Stimulated activated CD4-positive, alpha-beta T cell treated with anti-CD3 and anti-CD28 coated beads, Interleukin-15, amount 100 ng/mL, for 48 hours (primary cell): ENCODE data around the gene C10orf67.
"Not testable (repeated sequence)": the region's sequence is repeated elsewhere in the genome, so short reads cannot be mapped to it uniquely, and the experiment has no call there.

Experiments
- DNase-seq, 2 donors: peaks; one replicate each; pipeline ENCODE4 v3.0.0-alpha.2; 2020; ENCODE audit warnings: low read depth in 2 of 2

The C10orf67 gene

DNA sequence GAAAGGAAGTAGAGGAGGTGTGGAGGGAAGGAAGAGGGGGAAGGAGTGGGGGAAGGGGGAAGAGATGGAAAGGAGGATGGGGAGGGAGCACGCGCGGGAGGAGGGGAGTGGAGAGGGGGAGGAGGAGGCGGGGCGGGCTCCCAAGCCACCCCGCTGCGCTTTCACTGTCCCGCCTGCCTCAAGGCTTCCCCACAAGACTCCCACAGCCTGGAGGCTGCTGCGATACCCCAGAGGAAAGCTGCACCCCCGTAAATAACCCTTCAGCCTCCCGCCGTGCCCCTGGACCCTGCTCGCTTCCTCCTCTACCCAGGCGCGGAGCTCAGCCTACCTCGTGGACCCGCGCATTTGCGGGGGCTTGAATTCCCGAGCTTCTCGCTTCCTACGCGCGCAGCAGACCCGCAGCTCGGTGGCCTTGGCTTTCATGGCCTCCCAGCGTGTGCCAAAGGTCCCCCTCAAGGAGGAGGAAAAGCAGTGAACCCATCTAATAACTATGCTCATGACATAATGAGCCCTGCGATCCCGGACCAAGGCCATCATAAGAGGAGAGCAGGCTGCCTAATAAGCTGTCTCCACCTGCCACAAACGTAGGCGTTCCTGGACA lies at the start of gene C10orf67:
Gene C10orf67, minus strand, starts transcription at position 557 of the 601 bp plus-strand sequence. Its CDS starts 23 bp downstream, at position 534.
- no peak for DNase-seq

DNA sequence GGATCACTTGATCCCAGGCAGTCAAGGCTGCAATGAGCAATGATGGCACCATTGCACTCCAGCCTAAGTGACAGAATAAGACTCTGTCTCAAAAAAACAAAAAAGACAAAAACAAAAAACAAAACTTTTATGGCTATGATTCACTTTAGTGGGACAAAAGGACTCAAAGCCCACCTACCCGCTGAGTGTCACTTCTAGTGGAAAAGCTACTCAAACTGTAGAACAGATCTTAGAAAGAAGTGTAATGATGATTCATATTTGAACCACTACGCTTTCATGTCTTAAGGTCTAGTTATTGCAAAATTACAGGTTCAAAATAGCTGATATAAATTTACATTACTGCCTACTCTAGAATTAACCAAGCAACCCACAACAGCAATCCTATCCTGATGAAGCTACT lies 47.2 kb upstream of the C10orf67 start:
- DNase-seq, result peak; percentile 7

DNA sequence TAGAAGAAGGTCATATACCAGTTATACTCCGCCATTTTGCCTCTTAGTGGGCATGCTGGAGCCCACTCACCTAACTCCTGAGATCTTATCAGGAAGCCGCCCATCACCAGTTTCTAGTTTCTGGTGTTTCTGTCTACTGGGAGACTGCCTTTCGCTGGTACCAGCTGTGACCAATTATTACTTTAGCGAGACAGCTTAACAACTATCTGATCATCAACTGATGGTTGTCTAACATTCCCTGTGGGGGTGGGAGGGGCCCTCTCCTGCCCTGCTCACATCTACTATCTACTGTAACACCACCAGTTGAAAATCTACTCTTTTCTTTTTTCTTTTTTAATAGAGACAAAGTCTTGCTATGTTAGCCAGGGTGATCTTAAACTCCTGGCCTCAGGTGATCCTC lies 46.2 kb upstream of the C10orf67 start:
- DNase-seq, result no peak

DNA sequence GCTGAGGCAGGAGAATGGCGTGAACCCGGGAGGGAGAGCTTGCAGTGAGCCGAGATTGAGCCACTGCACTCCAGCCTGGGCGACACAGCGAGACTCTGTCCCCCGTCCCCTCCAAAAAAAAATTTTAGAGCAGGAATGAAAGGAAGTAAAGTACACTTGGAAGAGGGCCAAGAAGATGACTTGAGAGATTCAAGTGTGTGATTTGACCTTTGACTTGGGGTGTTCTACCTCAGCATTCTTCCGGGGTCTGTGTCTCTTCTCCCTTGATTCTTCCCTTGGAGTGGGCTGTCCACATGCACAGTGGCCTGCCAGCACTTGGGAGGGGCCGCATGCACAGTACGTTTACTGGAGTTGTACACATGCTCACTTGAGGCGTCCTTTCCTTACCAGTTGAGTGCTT lies 45.8 kb upstream of the C10orf67 start:
- not testable (repeated sequence) for DNase-seq

DNA sequence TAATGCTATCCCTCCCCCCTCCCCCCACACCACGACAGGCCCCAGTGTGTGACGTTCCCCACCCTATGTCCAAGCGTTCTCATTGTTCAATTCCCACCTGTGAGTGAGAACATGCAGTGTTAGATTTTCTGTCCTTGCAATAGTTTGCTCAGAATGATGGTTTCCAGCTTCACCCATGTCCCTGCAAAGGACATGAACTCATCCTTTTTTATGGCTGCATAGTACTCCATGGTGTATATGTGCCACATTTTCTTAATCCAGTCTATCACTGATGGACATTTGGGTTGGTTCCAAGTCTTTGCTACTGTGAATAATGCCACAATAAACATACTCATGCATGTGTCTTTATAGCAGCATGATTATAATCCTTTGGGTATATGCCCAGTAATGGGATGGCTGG lies 42.9 kb upstream of the C10orf67 start:
- not testable (repeated sequence) for DNase-seq

DNA sequence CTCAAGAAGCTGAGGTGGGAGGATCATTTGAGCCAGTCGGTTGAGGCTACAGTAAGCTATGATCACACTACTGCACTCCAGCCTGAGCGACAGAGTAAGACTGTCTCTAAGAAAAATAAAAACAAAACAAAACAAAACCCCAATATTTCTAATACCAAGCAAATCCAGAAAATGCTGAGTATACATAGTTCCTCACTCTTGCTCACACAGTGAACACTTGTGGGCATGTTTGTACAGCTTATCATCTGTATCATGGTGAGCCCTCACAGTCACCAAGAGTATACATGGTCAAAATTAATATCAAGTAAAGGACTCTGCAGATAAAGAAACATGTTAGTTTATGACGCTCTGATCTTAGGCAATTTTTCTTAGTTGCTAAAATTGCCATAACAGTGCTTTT lies 41.5 kb upstream of the C10orf67 start:
- DNase-seq, result no peak

DNA sequence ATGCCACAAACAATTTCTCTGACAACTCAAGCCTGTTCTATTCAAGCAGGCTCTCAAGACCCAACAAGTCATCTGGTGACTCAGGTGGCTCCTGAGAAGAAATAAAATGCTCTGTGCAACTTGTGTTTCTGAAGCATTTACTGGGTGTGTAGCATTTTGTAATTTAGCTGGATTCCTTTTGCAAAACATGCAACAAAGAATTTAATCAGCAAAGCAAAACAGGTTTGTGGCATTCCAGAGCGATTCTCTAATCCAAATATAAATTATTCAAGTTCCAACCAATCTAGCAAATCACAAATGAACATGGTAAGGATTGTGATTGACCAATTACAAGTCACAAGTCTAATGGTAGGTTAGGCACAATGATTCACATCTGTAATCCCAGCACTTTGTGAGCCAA lies 39.8 kb upstream of the C10orf67 start:
- DNase-seq, result no peak

DNA sequence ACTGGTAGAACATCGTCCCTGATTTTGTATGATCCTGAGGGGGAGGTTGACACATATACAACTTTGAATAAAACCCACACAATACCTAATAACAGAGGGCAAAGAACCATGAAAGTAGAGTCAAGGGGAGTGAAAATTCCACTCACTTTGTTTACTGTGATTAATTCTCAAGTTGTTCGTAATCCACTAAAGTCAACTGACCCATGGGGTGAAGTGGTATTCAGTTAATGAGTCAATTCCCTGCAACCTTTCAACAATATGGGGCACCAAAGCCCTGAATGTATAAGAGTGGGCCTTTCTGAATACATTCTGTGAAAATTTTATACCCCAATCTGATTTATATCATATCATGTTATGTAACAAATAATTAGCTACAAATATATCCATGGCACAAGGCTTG lies 39.0 kb upstream of the C10orf67 start:
- no peak for DNase-seq

DNA sequence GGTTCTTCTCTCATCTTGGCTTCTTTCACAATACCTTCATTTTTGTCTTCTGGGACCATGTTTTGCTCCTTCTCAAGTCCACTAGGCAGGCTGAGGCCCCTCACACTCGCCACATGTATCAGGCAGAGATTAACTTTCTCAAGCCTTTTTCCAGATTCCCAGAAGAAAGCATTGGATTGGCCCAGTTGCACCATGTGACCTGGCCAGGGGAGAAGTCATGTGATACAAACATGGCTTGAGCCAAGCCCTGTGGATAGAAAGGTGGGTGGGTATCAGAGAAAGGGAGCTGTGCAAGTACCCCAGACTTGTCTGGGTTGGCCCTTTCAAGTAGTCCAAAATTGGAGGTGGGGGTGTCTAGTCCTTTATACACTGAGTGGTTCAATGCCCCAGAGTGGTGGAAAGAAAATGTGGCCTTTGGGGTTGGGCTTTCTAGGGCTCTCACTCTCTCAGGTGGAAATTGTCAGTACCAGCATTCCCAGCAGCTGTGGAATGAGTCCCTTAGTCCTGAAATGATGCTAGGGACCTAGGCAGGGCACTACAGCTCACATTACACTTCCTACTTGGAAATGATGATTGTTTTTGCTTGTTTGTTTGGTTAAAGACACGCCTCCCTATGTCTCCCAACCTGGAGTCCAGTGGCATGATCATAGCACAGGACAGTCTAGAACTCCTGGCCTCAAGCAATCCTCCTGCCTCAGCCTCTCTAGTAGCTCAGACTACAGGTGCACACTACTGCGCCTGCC lies 36.9 kb upstream of the C10orf67 start:
- DNase-seq, result no peak

DNA sequence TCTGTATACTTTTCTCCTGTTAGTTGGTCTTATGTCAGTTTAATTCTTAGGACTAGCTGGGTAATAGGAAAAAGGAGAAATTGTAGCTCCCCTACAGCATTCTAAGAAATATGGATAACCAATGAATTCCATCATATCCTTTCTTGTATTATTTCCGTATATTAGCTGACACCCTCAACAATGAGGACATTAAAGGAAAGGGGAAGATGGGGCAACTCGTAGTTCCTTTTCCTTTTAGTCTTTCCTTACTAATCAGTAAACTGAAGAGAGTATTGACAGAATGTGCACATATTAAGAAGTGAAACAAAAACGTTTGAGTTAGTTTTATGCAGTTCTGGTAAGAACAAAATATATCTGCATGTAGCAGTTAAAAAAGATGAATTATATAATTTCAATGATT lies 35.1 kb upstream of the C10orf67 start:
- no peak for DNase-seq

DNA sequence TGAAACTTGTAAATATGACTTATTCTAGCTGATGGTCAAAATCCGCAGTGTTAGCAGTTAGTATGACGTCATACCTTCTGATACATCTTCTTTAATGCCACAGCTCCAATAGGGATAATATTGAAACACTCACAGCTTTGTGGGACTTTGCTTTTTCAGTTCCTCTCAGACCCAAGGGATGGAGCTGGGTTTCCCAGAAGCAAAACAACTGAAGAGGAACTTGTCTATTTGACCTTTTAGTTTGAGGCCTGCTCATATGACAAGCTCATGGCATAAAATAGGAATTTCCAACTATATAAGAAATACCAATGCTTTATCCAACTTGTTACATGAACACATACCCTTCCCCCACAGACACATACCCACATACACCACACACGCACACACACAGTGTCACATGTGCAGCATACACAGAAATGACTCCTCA lies 31.6 kb upstream of the C10orf67 start:
- DNase-seq, result no peak

DNA sequence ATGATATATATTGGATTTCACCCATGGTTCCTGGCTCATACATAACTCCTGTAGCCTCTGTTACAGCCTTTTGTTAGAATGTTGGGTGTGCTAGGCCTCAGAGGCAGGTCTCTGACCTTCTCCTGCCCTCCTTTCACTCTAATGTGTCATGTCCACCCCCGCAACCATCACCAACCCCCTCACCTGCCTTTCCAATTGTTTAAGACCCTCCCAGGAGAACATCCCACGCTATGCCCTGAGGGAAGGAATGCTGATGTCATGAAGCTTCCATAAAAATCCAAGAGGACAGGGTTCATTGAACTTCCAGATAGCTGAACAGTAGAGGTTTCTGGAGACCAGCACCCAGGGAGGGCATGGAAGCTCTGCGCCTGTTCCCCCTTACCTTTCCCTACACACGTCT lies 30.8 kb upstream of the C10orf67 start:
- DNase-seq, result no peak

DNA sequence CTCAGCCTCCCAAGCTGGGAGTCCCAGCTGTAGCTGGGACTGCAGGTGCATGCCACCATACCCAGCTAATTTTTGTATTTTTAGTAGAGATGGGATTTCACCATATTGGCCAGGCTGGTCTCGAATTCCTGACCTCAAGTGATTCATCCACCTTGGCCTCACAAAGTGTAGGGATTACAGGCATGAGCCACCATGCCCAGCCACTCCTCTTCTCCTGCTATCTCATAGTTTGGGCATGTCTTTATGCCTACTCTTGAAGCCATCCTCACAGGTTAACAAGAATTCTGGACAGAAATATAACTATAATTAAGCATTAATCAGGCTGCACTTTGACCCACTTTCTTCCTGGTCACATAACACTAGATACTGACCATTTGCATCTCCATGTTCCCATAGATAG lies 28.6 kb upstream of the C10orf67 start:
- no peak for DNase-seq

DNA sequence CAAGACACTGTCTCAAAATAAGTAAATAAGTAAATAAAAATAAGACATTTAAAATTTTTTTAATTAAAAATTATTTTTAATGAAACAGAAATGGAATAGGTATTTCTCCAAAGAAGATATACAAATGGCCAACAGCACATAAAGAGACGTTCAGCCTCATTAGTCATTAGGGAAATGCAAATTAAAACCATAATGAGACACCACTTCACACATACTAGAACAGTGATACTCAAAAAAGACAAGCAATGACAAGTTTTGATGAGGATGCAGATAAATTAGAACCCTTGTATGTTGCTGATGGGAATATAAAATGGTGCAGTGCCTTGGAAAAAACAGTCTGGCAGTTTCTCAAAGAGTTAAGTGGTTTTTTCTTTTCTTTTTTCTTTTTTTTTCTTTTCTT lies 26.5 kb upstream of the C10orf67 start:
- no peak for DNase-seq

DNA sequence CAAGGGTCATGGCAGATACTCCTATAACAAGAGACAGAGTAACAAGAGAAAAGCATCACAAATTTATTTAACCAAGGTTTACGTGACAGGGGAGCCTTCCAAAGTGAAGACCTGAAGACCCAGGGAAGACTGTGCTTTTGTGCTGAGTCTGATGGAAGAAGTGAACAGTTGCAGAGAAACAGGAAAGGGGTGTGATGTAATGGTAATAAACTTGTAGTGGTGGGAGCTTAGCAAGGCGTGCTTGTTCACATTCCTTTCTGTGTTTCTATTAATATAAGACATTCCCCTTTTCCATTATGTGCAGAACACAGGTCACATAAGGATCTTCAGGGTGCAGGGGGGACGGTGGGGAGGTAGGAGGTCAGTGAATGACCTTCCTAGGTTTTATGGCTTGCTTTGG lies 25.5 kb upstream of the C10orf67 start:
- no peak for DNase-seq

DNA sequence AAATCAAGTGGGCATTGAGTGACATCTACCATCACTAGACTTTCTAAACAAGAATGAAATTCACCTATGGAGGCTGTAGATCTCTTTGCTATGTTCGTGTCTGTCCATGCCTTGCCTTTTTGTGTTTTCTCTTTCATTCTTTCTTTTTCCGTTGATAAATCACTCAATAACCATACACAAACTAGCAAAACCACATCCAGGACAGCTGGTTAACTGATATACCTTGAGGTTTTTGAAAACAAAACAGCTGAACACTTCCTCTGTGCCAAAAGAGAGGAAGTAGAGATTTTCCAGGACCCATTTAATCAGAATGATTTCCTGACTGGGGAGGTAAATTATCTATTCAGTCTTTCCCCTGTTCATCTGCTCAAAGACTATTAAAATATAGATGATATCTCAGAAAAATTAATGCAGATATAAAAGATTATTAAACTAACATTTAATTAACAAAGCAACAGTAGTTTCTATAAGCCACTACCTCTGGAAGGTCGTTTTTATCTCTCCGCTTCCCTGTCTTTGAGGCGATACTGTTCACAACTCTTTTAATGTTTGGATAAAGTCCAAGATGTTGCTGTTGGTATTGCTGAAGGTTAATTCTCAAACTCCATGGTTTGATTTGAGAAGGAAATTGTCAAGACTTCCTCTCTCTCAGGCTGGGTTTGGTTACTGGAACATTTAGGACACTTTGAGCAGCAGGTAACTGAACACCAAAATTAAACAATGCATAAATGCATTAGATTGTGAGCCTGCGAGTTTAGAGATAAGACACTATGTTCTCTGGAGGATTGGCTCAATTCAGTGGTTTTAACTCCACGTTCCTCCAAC lies 24.4 kb upstream of the C10orf67 start:
- no peak for DNase-seq

DNA sequence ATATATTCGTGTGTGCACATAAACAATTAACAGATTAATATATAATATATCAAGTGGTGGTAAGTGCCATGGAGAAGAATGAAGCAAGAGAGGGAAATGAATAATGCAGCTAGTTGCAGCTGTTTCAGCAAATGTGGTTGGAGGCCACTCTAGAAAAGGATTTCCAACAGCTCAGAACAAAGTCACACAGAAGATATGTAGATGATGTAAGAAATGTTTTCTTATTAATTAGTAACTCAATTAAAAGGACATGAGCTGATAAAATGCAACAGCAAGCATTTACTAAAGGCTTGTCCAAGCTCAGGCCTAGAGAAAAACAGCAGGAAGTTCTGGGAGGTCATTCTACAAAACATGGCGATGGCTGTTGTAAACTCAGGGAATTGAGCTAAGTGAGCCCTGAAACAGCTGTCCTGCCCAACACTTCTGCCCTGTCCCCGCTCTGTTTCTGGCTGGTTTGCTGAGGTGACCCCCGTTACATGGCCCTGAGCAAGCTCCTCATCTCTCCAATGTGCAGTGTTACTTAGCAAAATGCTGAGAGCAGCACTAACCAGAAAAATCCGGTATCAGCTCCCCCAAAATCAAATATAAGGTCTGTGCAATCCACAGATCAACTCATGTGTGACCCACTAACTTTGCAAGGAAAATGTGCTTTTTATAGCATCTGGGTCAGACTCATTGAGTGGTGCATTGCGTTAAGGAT lies 23.4 kb upstream of the C10orf67 start:
- DNase-seq, result no peak

DNA sequence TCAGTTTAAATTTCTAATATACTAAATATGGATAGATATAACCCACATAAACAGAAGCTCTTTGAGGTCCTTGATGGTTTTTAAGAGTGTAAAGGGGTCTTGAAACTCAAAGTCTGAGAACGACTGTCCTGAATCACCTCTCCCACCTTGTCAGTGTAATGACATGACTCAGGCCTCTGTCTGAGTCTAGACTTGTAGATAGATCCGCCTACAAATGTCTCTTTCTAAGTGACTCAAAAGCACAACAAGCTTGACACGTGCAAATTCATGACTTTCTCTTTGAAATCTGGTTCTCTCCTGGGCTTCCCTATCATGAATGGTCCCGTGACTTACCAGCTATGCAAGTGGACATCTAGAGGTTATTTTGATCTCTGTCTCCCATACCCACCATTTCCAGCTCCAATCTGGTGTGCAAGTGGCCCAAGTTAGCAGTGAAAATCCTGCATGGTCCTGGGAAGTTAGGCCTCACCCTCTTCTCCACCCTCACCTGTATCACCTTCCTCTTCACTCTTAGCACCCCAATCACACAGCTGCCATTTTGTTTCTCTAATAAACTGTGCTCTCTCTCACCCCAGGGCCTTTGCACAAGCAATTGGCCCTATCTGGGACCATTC lies 20.9 kb upstream of the C10orf67 start:
- DNase-seq, result not testable (repeated sequence)

DNA sequence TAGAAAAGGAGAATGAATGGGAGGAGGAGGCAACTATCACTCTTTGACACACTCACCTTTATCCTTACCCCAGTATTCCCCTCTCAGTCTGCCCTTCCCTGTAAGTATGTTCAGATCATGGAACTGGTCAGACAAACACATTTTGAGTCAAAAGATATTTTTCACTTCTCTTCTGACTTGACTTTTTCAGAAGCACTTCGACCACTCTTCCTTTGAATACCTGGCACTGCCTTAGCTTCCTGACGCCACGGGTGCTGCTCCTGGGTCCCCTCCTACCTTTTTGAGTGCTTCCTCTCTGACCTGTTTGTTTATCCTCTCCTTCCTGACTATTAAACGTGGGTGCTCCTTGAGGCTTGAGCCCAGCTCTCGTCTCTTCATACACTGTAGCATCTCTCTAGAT lies 19.8 kb upstream of the C10orf67 start:
- DNase-seq, result no peak

DNA sequence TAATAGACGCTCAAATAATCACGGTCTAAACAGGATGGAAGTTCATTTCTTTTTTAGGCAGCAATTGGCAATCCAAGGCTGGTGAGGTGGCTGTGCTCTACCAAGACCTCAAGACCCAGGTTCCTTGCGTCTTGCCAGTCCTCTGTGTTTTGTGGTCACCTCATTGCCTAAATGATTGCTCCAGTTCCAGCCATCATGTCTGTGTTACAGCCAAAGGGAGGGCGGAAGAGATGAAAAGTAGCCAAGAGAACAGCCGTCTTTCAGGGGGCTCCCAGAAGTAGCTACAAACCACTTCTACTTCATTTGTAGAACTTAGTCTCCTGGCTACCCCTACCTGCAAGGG lies 19.2 kb upstream of the C10orf67 start:
- no peak for DNase-seq

DNA sequence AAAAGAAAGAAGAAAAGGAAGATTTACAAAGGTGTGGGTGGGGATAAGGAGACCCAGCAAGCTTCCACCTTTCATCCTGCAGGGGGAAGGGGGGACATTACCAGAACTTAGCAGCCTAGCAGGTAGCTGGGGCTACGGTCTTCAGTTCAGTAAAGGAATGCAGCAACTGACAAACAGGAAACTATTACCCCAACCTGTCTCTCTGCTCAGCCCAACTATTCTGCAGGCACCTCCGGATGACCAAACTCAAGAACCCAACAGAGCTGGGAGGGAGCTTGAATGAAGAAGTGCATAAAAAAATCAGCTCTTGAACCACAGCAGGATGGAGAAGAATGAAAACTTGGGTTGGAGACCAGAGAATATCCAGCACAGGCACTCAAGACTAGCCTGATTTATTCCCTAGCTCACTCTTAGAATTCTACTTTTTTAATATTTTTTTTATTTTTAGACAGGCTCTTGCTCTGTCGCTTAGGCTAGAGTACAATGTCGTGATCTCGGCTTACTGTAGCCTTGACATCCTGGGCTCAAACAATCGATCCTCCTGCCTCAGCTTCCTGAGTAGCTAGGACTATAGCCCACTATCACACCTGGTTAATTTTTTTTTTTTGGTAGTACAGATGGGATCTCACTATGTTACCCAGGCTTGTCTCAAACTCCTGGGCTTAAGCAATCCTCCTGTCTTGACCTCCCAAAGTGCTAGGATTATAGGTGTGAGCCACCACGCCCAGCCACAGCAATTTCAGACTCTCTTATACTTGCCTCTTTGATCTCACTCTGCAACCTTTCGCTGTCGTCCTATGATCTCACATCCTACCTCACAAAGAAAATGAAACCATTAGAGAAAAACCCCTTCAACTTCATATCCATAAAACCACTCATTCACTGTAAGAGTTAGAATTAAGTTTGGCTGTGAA lies 18.5 kb upstream of the C10orf67 start:
- DNase-seq, result no peak
